SK-N-SH (cell line): Measurements from ENCODE around the gene CD180.

Experiments
- EP300 ChIP-seq, 2 experiments: IDR thresholded peaks; 2 replicates each; pipeline versions ENCODE4 v1.4.0 to v1.6.1; 2012; ENCODE audit warnings: borderline replicate concordance in 1 of 2, low read depth in 1 of 2, low read length in 1 of 2
- GABPA ChIP-seq: IDR thresholded peaks from 2 replicates; pipeline ENCODE4 v1.4.0; 2012; ENCODE audit warnings: low read depth, mild to moderate bottlenecking
- TCF12 ChIP-seq: IDR thresholded peaks from 2 replicates; pipeline ENCODE4 v1.4.0; 2012
- TEAD4 ChIP-seq: IDR thresholded peaks from 2 replicates; pipeline ENCODE4 v1.4.0; 2012; ENCODE audit warnings: mild to moderate bottlenecking, borderline replicate concordance; ENCODE audit not compliant: insufficient read depth
- TF ChIP-seq, protein P1 (sequence below): fragments of 200-600 bp; sonication (generic); IDR thresholded peaks from 2 replicates; pipeline ENCODE4 v1.6.1; 2017; ENCODE audit warnings: antibody characterized with exemption, mild to moderate bottlenecking, moderate library complexity

DNA sequence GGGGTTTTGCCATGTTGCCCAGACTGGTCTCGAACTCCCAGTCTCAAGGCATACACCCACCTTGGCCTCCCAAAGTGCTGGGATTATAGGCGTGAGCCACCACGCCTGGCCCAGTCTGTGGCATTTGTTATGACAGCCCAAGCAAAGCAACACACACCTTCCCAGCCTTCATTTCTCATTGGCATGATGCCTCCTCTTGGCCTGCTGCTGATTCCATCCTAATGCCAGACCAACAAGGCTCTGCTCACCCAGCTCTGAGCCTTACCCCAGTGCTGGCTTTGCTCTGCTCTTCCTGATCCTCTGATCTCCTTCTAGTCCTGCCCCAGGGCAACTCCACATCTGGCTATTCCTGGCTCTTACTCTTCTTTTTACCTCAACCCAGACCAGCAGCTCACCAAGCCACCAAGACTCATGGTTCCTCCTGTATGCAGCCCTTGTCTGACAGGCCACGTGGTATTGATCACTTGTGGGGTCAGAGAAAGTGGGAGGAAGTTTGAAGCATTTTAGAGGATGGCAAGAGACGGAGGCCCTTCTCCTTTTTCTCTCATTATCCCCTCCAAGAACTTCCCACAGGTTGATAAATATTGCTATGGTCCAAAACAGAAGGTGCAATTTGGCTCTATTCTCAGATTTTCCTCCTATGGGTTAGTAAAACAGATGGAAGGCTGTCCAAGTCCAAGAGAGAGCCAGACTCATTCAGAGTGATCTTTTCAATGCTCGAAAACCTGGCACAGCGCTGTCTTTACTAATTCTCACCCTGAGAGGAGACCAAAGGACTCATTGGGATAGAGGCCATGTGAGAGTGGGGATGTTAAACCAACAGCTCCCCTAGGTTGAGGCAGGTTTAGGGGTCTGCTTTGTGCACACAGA lies 958 bp downstream of the CD180 start:
- no peak for TF ChIP-seq TEAD4
- TF ChIP-seq, protein P1, sequence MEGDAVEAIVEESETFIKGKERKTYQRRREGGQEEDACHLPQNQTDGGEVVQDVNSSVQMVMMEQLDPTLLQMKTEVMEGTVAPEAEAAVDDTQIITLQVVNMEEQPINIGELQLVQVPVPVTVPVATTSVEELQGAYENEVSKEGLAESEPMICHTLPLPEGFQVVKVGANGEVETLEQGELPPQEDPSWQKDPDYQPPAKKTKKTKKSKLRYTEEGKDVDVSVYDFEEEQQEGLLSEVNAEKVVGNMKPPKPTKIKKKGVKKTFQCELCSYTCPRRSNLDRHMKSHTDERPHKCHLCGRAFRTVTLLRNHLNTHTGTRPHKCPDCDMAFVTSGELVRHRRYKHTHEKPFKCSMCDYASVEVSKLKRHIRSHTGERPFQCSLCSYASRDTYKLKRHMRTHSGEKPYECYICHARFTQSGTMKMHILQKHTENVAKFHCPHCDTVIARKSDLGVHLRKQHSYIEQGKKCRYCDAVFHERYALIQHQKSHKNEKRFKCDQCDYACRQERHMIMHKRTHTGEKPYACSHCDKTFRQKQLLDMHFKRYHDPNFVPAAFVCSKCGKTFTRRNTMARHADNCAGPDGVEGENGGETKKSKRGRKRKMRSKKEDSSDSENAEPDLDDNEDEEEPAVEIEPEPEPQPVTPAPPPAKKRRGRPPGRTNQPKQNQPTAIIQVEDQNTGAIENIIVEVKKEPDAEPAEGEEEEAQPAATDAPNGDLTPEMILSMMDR, result no peak
- no peak for TF ChIP-seq TCF12
- no peak for TF ChIP-seq EP300 (IDR thresholded peaks at IDR 0.05; ENCODE audit: borderline replicate concordance in 1 of 2, low read depth in 1 of 2, low read length in 1 of 2)
- TF ChIP-seq GABPA, result no peak
